Measurements from ENCODE around the gene IFNL4. TPM values are rescaled to one million over a fixed set of nuclear protein-coding genes. Genes with fewer than 3 reads are reported as not detected.

IFNL4 gene
- total and polyA plus RNA-seq, 10 of the 15 experiments (the other 5 are each of a cell fraction or from before 2014, with no cell fraction given), result not detected

DNA sequence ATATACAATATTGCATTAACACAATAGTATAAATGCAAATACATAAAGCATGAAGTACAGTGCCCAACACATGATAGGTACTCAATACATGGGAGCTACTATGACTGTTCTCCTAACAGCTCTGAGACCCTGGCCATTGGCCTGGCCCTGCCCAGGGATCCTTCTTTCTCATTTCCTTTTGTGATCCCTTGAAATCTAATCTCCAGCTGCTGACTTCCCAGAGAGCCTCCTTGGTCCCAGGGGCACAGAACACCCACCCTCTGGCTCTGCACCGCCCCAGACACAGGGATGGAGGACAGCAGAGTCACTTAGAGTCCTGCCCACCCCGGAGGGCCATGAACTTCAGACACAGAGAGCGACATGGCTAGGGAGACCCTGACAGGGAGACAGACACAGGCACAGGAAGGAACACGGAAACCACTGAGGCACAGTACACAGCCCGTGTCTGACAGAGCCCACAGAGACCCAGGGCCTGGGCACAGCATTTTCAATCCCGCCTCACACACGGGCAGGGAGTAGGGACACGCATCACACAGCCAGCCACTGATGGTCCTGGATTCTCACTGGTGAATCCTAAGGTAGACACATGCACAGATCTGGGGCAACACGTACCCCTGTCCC is 40.4 kb downstream of the IFNL4 start:
- WGBS (ENCODE audit: insufficient coverage, insufficient replicate concordance, low lambda C conversion rate, missing lambda C conversion rate), result 23% methylated on average over 9 of the region's 9 CpGs
- CTCF ChIA-PET, result no interaction called here

More for the DNA sequence above, 40.4 kb downstream of the IFNL4 start:
- no peak for DNase-seq (ENCODE audit: low read depth, low spot score)
- Histone ChIP-seq H3K4me2 (ENCODE audit: control insufficient read depth, insufficient read depth) (no peak overlapping the region), H3K79me2 (ENCODE audit: control insufficient read depth, insufficient read depth, low read length) (no peaks in the 10 kb centered on the region), H3K36me3 (ENCODE audit: control insufficient read depth in 2 of 2, insufficient read depth in 2 of 2, low read length in 1 of 2) (no peaks in the 10 kb centered on the region), H2AFZ (ENCODE audit: control insufficient read depth, low read depth, low read length) (no peak overlapping the region), H3K27me3 (replicated peaks in 1 of 2; ENCODE audit: control insufficient read depth in 2 of 2, insufficient read depth in 2 of 2, low read length in 1 of 2) (peaks cover 0 to 3% of the 10 kb centered on the region in 2 experiments; a peak in 1 of 4 replicates), H4K20me1 (ENCODE audit: control insufficient read depth, insufficient read depth) (no peaks in the 10 kb centered on the region), H3K9me3 (replicated peaks; ENCODE audit: control insufficient read depth, insufficient read depth, low read length) (no peaks in the 10 kb centered on the region), H3K4me1 (ENCODE audit: control insufficient read depth, insufficient read depth, low read length) (no peaks in the 10 kb centered on the region), H3K9ac (ENCODE audit: control insufficient read depth, insufficient read depth, low read length) (no peak overlapping the region), H3K4me3 (no peak overlapping the region), H3K27ac (ENCODE audit: control insufficient read depth, insufficient read depth) (no peak overlapping the region)
- in situ Hi-C loops (cut with MboI) (no loop called here), intact Hi-C loops (cut with micrococcal nuclease; ENCODE audit: unreplicated experiment) (no loop called here)
- SMC1A ChIA-PET (ENCODE audit: uncharacterized antibody, unreplicated experiment), result no interaction called here
- POLR2A ChIA-PET, result no interaction called here
- TF ChIP-seq ZNF217 (IDR thresholded peaks at IDR 0.05), result no peak
- TF ChIP-seq, protein P1, sequence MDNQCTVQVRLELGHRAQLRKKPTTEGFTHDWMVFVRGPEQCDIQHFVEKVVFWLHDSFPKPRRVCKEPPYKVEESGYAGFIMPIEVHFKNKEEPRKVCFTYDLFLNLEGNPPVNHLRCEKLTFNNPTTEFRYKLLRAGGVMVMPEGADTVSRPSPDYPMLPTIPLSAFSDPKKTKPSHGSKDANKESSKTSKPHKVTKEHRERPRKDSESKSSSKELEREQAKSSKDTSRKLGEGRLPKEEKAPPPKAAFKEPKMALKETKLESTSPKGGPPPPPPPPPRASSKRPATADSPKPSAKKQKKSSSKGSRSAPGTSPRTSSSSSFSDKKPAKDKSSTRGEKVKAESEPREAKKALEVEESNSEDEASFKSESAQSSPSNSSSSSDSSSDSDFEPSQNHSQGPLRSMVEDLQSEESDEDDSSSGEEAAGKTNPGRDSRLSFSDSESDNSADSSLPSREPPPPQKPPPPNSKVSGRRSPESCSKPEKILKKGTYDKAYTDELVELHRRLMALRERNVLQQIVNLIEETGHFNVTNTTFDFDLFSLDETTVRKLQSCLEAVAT (IDR thresholded peaks at IDR 0.05), result no peak
- no peak for TF ChIP-seq ATF3 (IDR thresholded peaks at IDR 0.05; ENCODE audit: borderline replicate concordance, extremely low read depth, low read depth, low read length)
- no peak for TF ChIP-seq MTA2 (IDR thresholded peaks at IDR 0.05; ENCODE audit: low read depth)
- no peak for TF ChIP-seq HDAC2 (IDR thresholded peaks at IDR 0.05)
- no peak for TF ChIP-seq RBBP5 (conservative IDR thresholded peaks at IDR 0.05)
- no peak for TF ChIP-seq STAT3 (IDR thresholded peaks at IDR 0.05; ENCODE audit: low read depth, low read length)
- no peak for TF ChIP-seq ATF7 (IDR thresholded peaks at IDR 0.05; ENCODE audit: low read depth)
- no peak for TF ChIP-seq KLF5 (IDR thresholded peaks at IDR 0.05; ENCODE audit: partially characterized antibody)
- TF ChIP-seq ZNF592 (IDR thresholded peaks at IDR 0.05), result no peak
- TF ChIP-seq, protein P2, sequence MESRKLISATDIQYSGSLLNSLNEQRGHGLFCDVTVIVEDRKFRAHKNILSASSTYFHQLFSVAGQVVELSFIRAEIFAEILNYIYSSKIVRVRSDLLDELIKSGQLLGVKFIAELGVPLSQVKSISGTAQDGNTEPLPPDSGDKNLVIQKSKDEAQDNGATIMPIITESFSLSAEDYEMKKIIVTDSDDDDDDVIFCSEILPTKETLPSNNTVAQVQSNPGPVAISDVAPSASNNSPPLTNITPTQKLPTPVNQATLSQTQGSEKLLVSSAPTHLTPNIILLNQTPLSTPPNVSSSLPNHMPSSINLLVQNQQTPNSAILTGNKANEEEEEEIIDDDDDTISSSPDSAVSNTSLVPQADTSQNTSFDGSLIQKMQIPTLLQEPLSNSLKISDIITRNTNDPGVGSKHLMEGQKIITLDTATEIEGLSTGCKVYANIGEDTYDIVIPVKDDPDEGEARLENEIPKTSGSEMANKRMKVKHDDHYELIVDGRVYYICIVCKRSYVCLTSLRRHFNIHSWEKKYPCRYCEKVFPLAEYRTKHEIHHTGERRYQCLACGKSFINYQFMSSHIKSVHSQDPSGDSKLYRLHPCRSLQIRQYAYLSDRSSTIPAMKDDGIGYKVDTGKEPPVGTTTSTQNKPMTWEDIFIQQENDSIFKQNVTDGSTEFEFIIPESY (IDR thresholded peaks at IDR 0.05), result no peak
- no TSS peak for BruUV-seq (replicated peaks)
- RAD21 ChIA-PET (ENCODE audit: unreplicated experiment), result no interaction called here
- no peak for ATAC-seq
- no peak for FAIRE-seq
